CD4-positive, CD25-positive, alpha-beta regulatory T cell (primary cell): ENCODE measurements around the gene TMEM134. TPM values are rescaled to one million over a fixed set of nuclear protein-coding genes. Genes with fewer than 3 reads are reported as not detected.

Experiments
- ATAC-seq, 2 donors: fragments of 150-1000 bp; cut with Tn5 transposase; one replicate each; pipeline ENCODE4 v1.10.0; 2021; ENCODE audit warnings: low read depth in 2 of 2, moderate number of reproducible peaks in 2 of 2, moderate library complexity in 1 of 2
- DNase-seq, 3 donors: peaks; one replicate each; pipeline versions ENCODE4 v3.0.0 to v3.0.0-alpha.2; 2012 to 2022; ENCODE audit warnings: mixed read lengths in 1 of 3
- H3K27ac ChIP-seq: one replicate; pipeline ENCODE4 v1.7.0; 2013; ENCODE audit warnings: mild to moderate bottlenecking, low read length; ENCODE audit not compliant: insufficient read depth, poor library complexity, severe bottlenecking
- H3K27me3 ChIP-seq: one replicate; pipeline ENCODE4 v1.7.0; 2013; ENCODE audit warnings: low read length; ENCODE audit not compliant: control insufficient read depth, insufficient read depth
- H3K36me3 ChIP-seq: one replicate; pipeline ENCODE4 v1.7.0; 2013; ENCODE audit warnings: mild to moderate bottlenecking, low read length, moderate library complexity; ENCODE audit not compliant: control insufficient read depth, insufficient read depth
- H3K4me1 ChIP-seq: 2 replicates; pipeline ENCODE4 v1.7.0; 2013; ENCODE audit warnings: mild to moderate bottlenecking, low read length; ENCODE audit not compliant: insufficient read depth, control insufficient read depth, poor library complexity, severe bottlenecking
- H3K4me3 ChIP-seq: one replicate; pipeline ENCODE4 v1.7.0; 2013; ENCODE audit warnings: low read depth, mild to moderate bottlenecking, low read length, moderate library complexity
- H3K9me3 ChIP-seq, 2 experiments: 1 replicate in 1 of 2; 2 replicates in 1 of 2; pipeline ENCODE4 v1.7.0; 2013; ENCODE audit warnings: low read length in 2 of 2, mild to moderate bottlenecking in 1 of 2, moderate library complexity in 1 of 2; ENCODE audit not compliant: control insufficient read depth in 2 of 2
- H3K27ac Mint-ChIP-seq, 3 donors: one replicate each; pipeline ENCODE4 v1.8.0; 2020 to 2022; ENCODE audit warnings: mild to moderate bottlenecking in 3 of 3, mixed read lengths in 3 of 3, moderate library complexity in 2 of 3
- H3K27me3 Mint-ChIP-seq: one replicate; pipeline ENCODE4 v1.8.0; 2022; ENCODE audit warnings: mild to moderate bottlenecking, mixed read lengths
- H3K36me3 Mint-ChIP-seq: one replicate; pipeline ENCODE4 v1.8.0; 2020; ENCODE audit warnings: mixed read lengths
- H3K4me1 Mint-ChIP-seq, 4 donors: one replicate each; pipeline ENCODE4 v1.8.0; 2020 to 2022; ENCODE audit warnings: mixed read lengths in 4 of 4, mild to moderate bottlenecking in 1 of 4
- H3K4me3 Mint-ChIP-seq, 4 donors: one replicate each; pipeline ENCODE4 v1.8.0; 2020 to 2022; ENCODE audit warnings: mild to moderate bottlenecking in 4 of 4, mixed read lengths in 4 of 4, moderate library complexity in 3 of 4
- H3K9me3 Mint-ChIP-seq, 7 donors: one replicate each; pipeline ENCODE4 v1.8.0; 2020 to 2022; ENCODE audit warnings: mixed read lengths in 7 of 7, mild to moderate bottlenecking in 3 of 7, moderate library complexity in 2 of 7
- polyA plus RNA-seq, 4 donors: library from polyadenylated mRNA; unstranded; fragments of 300-500 nt; fragmentation: Illumina TruSeq; gene quantifications; one replicate each; pipeline ENCODE4 v1.2.3, GENCODE V29; 2021
- total RNA-seq: library from RNA; stranded (reverse); gene quantifications from one replicate; pipeline ENCODE4 v1.2.3, GENCODE V29; 2022

The TMEM134 gene
- total and polyA plus RNA-seq, 5 donors from 2014 or later: 48.7 to 228 (median 158) TPM

- Mint-ChIP-seq H3K27ac (no peak overlapping the region), H3K36me3 (peaks cover 10% of the 10 kb centered on the region), H3K9me3 (no peaks in the 10 kb centered on the region)
These were observed 28.7 kb upstream of the TMEM134 start for GRCh38 chr11:67497656-67498291.

GRCh38 chr11:67496113-67496512 is 27.1 kb upstream of the TMEM134 start:
- H3K4me3 Mint-ChIP-seq: no peak overlapping the region
- ATAC-seq (no peak), DNase-seq (no peak)
- H3K27ac Mint-ChIP-seq: no peak overlapping the region
- no peak overlapping the region for H3K4me3 ChIP-seq
- no peaks in the 10 kb centered on the region for H3K27me3 ChIP-seq
- peaks cover 3 to 11% (median 7%) of the 10 kb centered on the region in 4 donors for H3K4me1 Mint-ChIP-seq
- no peaks in the 10 kb centered on the region for H3K27me3 Mint-ChIP-seq
- H3K9me3 Mint-ChIP-seq: no peaks in the 10 kb centered on the region
- peaks cover 7% of the 10 kb centered on the region for H3K36me3 Mint-ChIP-seq
- peaks cover 57% of the 10 kb centered on the region for H3K36me3 ChIP-seq
- no peaks in the 10 kb centered on the region for H3K4me1 ChIP-seq
- no peak overlapping the region for H3K27ac ChIP-seq
- H3K9me3 ChIP-seq: no peaks in the 10 kb centered on the region

More at GRCh38 chr11:67497656-67498291, 28.7 kb upstream of the TMEM134 start:
- DNase-seq: no peak
- Histone ChIP-seq H3K4me3 (no peak overlapping the region), H3K4me1 (peaks cover 2% of the 10 kb centered on the region), H3K27ac (no peak overlapping the region), H3K9me3 (no peaks in the 10 kb centered on the region), H3K27me3 (no peaks in the 10 kb centered on the region), H3K36me3 (peaks cover 56% of the 10 kb centered on the region)
- Mint-ChIP-seq H3K27me3 (no peaks in the 10 kb centered on the region), H3K4me1 (peaks cover 3 to 17% (median 10%) of the 10 kb centered on the region in 4 donors), H3K4me3 (no peak overlapping the region)
- no peak for ATAC-seq

- peaks cover under 1% of the 10 kb centered on the region for H3K36me3 Mint-ChIP-seq
These were observed 26.4 kb upstream of the TMEM134 start for GRCh38 chr11:67495234-67496005.

GRCh38 chr11:67494371-67495233 is 25.6 kb upstream of the TMEM134 start:
- Histone ChIP-seq H3K9me3 (no peaks in the 10 kb centered on the region), H3K4me3 (no peak overlapping the region), H3K27me3 (no peaks in the 10 kb centered on the region), H3K4me1 (peaks cover 3% of the 10 kb centered on the region), H3K36me3 (peaks cover 58% of the 10 kb centered on the region), H3K27ac (no peak overlapping the region)
- DNase-seq (no peak), ATAC-seq (no peak)
- Mint-ChIP-seq H3K27me3 (no peaks in the 10 kb centered on the region), H3K4me1 (peaks cover 0 to 13% (median 3%) of the 10 kb centered on the region in 4 donors), H3K27ac (peak overlapping the region in 1 of 3 donors; percentile 38), H3K36me3 (peaks cover 3% of the 10 kb centered on the region), H3K9me3 (no peaks in the 10 kb centered on the region), H3K4me3 (no peak overlapping the region)

More at GRCh38 chr11:67495234-67496005, 26.4 kb upstream of the TMEM134 start:
- peaks cover under 1% of the 10 kb centered on the region for H3K4me1 ChIP-seq
- H3K27ac ChIP-seq: no peak overlapping the region
- DNase-seq (no peak), ATAC-seq (no peak)
- H3K4me3 Mint-ChIP-seq: no peak overlapping the region
- peaks cover 0 to 6% (median under 1%) of the 10 kb centered on the region in 4 donors for H3K4me1 Mint-ChIP-seq
- peaks cover 58% of the 10 kb centered on the region for H3K36me3 ChIP-seq
- H3K4me3 ChIP-seq: no peak overlapping the region
- no peaks in the 10 kb centered on the region for H3K9me3 ChIP-seq
- no peaks in the 10 kb centered on the region for H3K27me3 ChIP-seq
- peak overlapping the region in 1 of 3 donors; percentile 40 for H3K27ac Mint-ChIP-seq
- no peaks in the 10 kb centered on the region for H3K9me3 Mint-ChIP-seq
- no peaks in the 10 kb centered on the region for H3K27me3 Mint-ChIP-seq

- Mint-ChIP-seq H3K36me3 (peaks cover 5% of the 10 kb centered on the region), H3K27ac (no peak overlapping the region), H3K4me3 (no peak overlapping the region), H3K4me1 (peaks cover 0 to 17% (median 6%) of the 10 kb centered on the region in 4 donors), H3K27me3 (no peaks in the 10 kb centered on the region), H3K9me3 (no peaks in the 10 kb centered on the region)
- Histone ChIP-seq H3K36me3 (peaks cover 62% of the 10 kb centered on the region), H3K9me3 (no peaks in the 10 kb centered on the region), H3K4me1 (peaks cover 5% of the 10 kb centered on the region), H3K27ac (no peak overlapping the region), H3K27me3 (no peaks in the 10 kb centered on the region), H3K4me3 (no peak overlapping the region)
- ATAC-seq (no peak), DNase-seq (no peak)
These were observed 24.7 kb upstream of the TMEM134 start for GRCh38 chr11:67493548-67494370.

GRCh38 chr11:67492801-67493547 is 23.9 kb upstream of the TMEM134 start:
- Mint-ChIP-seq H3K27ac (no peak overlapping the region), H3K4me1 (peaks cover 0 to 25% (median 10%) of the 10 kb centered on the region in 4 donors), H3K27me3 (peaks cover 3% of the 10 kb centered on the region), H3K36me3 (peaks cover 6% of the 10 kb centered on the region), H3K9me3 (no peaks in the 10 kb centered on the region), H3K4me3 (no peak overlapping the region)
- DNase-seq (no peak), ATAC-seq (no peak)
- H3K4me3 ChIP-seq: no peak overlapping the region
- no peaks in the 10 kb centered on the region for H3K27me3 ChIP-seq
- peaks cover 13% of the 10 kb centered on the region for H3K4me1 ChIP-seq
- H3K36me3 ChIP-seq: peaks cover 62% of the 10 kb centered on the region
- H3K9me3 ChIP-seq: no peaks in the 10 kb centered on the region
- peak overlapping the region; percentile 25 for H3K27ac ChIP-seq
